A549 (cell line): ENCODE results near the gene NPBWR2. TPM values are rescaled to one million over a fixed set of nuclear protein-coding genes. Genes with fewer than 3 reads are reported as not detected.

Experiments used
- ATAC-seq, 2 experiments: fragments of 200-7000 bp in 1 of 2; fragments of >200 bp in 1 of 2; cut with Nextera tagmentation in 1 of 2; cut with Tn5 transposase in 1 of 2; 3 replicates each; pipeline versions ENCODE4 v1.8.0 to v1.9.1; 2018 to 2020; ENCODE audit warnings: mild to moderate bottlenecking in 1 of 2, moderate library complexity in 1 of 2
- CTCF ChIA-PET: fragments of 300-600 bp; sonication (Branson Sonifier 250); formaldehyde crosslinking; extraction: SDS; loops from one replicate; lab custom pipeline; 2021; ENCODE audit warnings: antibody characterized with exemption, inconsistent platforms; lab: Yijun Ruan, JAX
- POLR2A ChIA-PET: fragments of 350-600 bp; formaldehyde crosslinking; extraction: SDS; loops from one replicate; lab custom pipeline; 2021; ENCODE audit warnings: antibody characterized with exemption, inconsistent platforms; lab: Yijun Ruan, JAX
- DNase-seq, 2 experiments: peaks; one replicate each; pipeline versions ENCODE4 v3.0.0 to v3.0.0-alpha.2; 2011 to 2016; ENCODE audit warnings: low read depth in 1 of 2, low spot score in 1 of 2
- FAIRE-seq: peaks from 2 replicates; lab custom pipeline; 2011; peaks lifted over from hg19 to GRCh38; lab: Jason Lieb, UNC
- H3K27ac ChIP-seq, 2 experiments: fragments of >200 bp; sonication (Bioruptor Twin); formaldehyde crosslinking; 3 replicates each; pipeline ENCODE4 v1.5.1; 2016 to 2017
- H3K4me1 ChIP-seq: fragments of >200 bp; sonication (Bioruptor Twin); formaldehyde crosslinking; 3 replicates; pipeline ENCODE4 v1.6.1; 2016
- H3K4me2 ChIP-seq: fragments of >200 bp; sonication (Bioruptor Twin); formaldehyde crosslinking; 3 replicates; pipeline ENCODE4 v1.6.1; 2016
- H3K4me3 ChIP-seq: fragments of >200 bp; sonication (Bioruptor Twin); formaldehyde crosslinking; 3 replicates; pipeline ENCODE4 v1.5.1; 2016
- H3K9me3 ChIP-seq: fragments of >200 bp; sonication (Bioruptor Twin); formaldehyde crosslinking; 3 replicates; pipeline ENCODE4 v1.6.1; 2016
- BHLHE40 ChIP-seq: IDR thresholded peaks from 2 replicates; pipeline ENCODE4 v1.6.1; 2012; ENCODE audit warnings: low read depth, low read length, inconsistent platforms
- CBX2 ChIP-seq: fragments of 200-600 bp; sonication (generic); IDR thresholded peaks from 2 replicates; pipeline ENCODE4 v1.6.1; 2016; ENCODE audit warnings: low read depth, mild to moderate bottlenecking, borderline replicate concordance
- HDAC2 ChIP-seq: fragments of 200-600 bp; sonication (generic); IDR thresholded peaks from 2 replicates; pipeline ENCODE4 v1.6.1; 2016
- HEYL ChIP-seq: fragments of 250-450 bp; sonication (Bioruptor Pico); IDR thresholded peaks from 2 replicates; pipeline ENCODE4 v1.8.0; 2021; ENCODE audit warnings: mild to moderate bottlenecking, moderate library complexity
- JUNB ChIP-seq: fragments of >200 bp; sonication (Bioruptor Twin); formaldehyde crosslinking; IDR thresholded peaks from 2 replicates; pipeline ENCODE4 v1.6.1; 2016
- KDM5A ChIP-seq: fragments of 200-600 bp; sonication (generic); IDR thresholded peaks from 2 replicates; pipeline ENCODE4 v1.6.1; 2016; ENCODE audit warnings: antibody characterized with exemption, mild to moderate bottlenecking
- MAZ ChIP-seq: fragments of 150-350 bp; IDR thresholded peaks from 2 replicates; pipeline ENCODE4 v1.6.1; 2014; ENCODE audit warnings: antibody characterized with exemption, low read depth, low read length, borderline replicate concordance
- MYC ChIP-seq: IDR thresholded peaks from 2 replicates; pipeline ENCODE4 v1.6.1; 2012; ENCODE audit warnings: mild to moderate bottlenecking, inconsistent platforms, low read length, improper control_type of control experiment, borderline replicate concordance
- POLR2AphosphoS2 ChIP-seq: conservative IDR thresholded peaks from 2 replicates; pipeline ENCODE4 v1.6.1; 2012; ENCODE audit warnings: low read length, improper control_type of control experiment, inconsistent platforms
- RFX5 ChIP-seq: fragments of 450-650 bp; IDR thresholded peaks from 2 replicates; pipeline ENCODE4 v1.7.1; 2014; ENCODE audit warnings: antibody characterized with exemption, mild to moderate bottlenecking, moderate library complexity
- SMC3 ChIP-seq: fragments of >200 bp; sonication (Bioruptor Twin); formaldehyde crosslinking; IDR thresholded peaks from 3 replicates; pipeline ENCODE4 v1.6.1; 2018; ENCODE audit warnings: inconsistent platforms
- TFCP2L1 ChIP-seq: fragments of 250-450 bp; sonication (Bioruptor Pico); IDR thresholded peaks from 2 replicates; pipeline ENCODE4 v1.5.0; 2021; ENCODE audit warnings: mild to moderate bottlenecking
- TP53 ChIP-seq: fragments of 250-450 bp; sonication (Bioruptor Pico); IDR thresholded peaks from 2 replicates; pipeline ENCODE4 v1.5.0; 2021; ENCODE audit warnings: mild to moderate bottlenecking, moderate library complexity
- ZFP36 ChIP-seq: fragments of 450-650 bp; IDR thresholded peaks from 2 replicates; pipeline ENCODE4 v1.6.1; 2014; ENCODE audit warnings: borderline replicate concordance; ENCODE audit not compliant: partially characterized antibody
- WGBS: methylation state at CpG from one replicate; pipeline ENCODE4 v1.1.6; 2017; ENCODE audit errors: missing lambda C conversion rate; 5-methylcytosine and 5-hydroxymethylcytosine counted together
- polyA plus RNA-seq, 4 experiments: library from polyadenylated mRNA; depleted of rRNA in 3 of 4; stranded (reverse); fragments of >200 nt; fragmentation: RNase III in 1 of 4; extraction: RNeasy Plus Mini Kit Qiagen cat#74134 plus additional on column Dnase treatment in 1 of 4; gene quantifications; 2 replicates in 3 of 4; 3 replicates in 1 of 4; pipeline ENCODE4 v1.2.3, GENCODE V29; 2011 to 2017
- TF ChIP-seq, protein P1 (sequence below): IDR thresholded peaks from 2 replicates; pipeline ENCODE4 v1.6.1; 2012; ENCODE audit warnings: low read depth, borderline replicate concordance
- TF ChIP-seq, protein P2 (sequence below): fragments of >200 bp; sonication (Bioruptor Twin); formaldehyde crosslinking; IDR thresholded peaks from 2 replicates; pipeline ENCODE4 v1.6.1; 2016
- TF ChIP-seq, protein P3 (sequence below): fragments of 200-600 bp; sonication (generic); IDR thresholded peaks from 2 replicates; pipeline ENCODE4 v1.6.1; 2016; ENCODE audit warnings: antibody characterized with exemption, mild to moderate bottlenecking, moderate library complexity
- TF ChIP-seq, protein P4 (sequence below): fragments of >200 bp; sonication (Bioruptor Twin); formaldehyde crosslinking; IDR thresholded peaks from 3 replicates; pipeline ENCODE4 v1.5.1; 2016

Gene NPBWR2
- polyA plus RNA-seq, 2 of the 4 experiments (the other 2 are of a cell fraction), result not detected

DNA sequence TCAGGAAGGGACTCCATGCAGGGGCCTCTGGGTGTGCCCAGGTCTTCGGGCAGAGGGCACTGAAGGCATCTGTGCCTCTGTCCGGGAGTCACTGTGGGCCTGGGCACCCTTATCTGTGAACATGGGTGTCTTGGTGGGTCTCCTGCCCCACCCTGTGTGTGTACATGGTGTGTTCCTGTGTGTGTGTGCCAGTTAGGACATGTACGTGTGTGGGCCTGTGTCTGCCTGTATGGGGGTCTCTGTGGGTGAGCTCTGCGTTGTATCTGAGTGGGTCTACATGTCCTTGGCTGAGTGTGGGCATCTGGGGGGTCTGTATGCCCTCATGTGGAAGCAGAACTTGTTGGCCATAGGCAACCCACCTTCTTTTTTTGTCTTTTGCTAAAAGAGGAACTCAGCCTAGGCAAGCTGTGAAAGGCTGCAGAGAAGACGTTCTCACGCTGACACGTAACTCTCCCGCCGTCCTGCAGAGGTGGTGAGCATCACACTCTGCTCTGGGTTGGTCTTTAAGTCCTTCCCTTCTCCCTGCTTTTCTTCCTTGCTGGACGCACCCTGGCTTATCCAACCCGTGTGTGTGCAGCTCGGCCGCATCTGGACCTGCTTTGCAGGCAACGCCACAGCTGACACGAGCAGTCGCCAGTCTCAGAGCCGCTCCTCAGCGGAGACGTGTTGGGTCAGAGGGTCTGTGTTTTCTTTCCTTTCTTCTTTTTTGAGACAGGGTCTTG is 532 bp upstream of the NPBWR2 start:
- 83% methylated on average over 19 of the region's 19 CpGs for WGBS
- DNase-seq, result no peak
- no peak for TF ChIP-seq BHLHE40
- TF ChIP-seq, protein P1, sequence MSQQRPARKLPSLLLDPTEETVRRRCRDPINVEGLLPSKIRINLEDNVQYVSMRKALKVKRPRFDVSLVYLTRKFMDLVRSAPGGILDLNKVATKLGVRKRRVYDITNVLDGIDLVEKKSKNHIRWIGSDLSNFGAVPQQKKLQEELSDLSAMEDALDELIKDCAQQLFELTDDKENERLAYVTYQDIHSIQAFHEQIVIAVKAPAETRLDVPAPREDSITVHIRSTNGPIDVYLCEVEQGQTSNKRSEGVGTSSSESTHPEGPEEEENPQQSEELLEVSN, result no peak
- TF ChIP-seq POLR2AphosphoS2, result no peak
- no peak for TF ChIP-seq JUNB
- TF ChIP-seq HEYL (CRISPR knock-in tag), result no peak
- TF ChIP-seq CBX2, result no peak
- TF ChIP-seq, protein P2, sequence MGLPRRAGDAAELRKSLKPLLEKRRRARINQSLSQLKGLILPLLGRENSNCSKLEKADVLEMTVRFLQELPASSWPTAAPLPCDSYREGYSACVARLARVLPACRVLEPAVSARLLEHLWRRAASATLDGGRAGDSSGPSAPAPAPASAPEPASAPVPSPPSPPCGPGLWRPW, result no peak
- TF ChIP-seq TFCP2L1, result no peak
- TF ChIP-seq HDAC2, result no peak
- TF ChIP-seq, protein P3, sequence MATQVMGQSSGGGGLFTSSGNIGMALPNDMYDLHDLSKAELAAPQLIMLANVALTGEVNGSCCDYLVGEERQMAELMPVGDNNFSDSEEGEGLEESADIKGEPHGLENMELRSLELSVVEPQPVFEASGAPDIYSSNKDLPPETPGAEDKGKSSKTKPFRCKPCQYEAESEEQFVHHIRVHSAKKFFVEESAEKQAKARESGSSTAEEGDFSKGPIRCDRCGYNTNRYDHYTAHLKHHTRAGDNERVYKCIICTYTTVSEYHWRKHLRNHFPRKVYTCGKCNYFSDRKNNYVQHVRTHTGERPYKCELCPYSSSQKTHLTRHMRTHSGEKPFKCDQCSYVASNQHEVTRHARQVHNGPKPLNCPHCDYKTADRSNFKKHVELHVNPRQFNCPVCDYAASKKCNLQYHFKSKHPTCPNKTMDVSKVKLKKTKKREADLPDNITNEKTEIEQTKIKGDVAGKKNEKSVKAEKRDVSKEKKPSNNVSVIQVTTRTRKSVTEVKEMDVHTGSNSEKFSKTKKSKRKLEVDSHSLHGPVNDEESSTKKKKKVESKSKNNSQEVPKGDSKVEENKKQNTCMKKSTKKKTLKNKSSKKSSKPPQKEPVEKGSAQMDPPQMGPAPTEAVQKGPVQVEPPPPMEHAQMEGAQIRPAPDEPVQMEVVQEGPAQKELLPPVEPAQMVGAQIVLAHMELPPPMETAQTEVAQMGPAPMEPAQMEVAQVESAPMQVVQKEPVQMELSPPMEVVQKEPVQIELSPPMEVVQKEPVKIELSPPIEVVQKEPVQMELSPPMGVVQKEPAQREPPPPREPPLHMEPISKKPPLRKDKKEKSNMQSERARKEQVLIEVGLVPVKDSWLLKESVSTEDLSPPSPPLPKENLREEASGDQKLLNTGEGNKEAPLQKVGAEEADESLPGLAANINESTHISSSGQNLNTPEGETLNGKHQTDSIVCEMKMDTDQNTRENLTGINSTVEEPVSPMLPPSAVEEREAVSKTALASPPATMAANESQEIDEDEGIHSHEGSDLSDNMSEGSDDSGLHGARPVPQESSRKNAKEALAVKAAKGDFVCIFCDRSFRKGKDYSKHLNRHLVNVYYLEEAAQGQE, result no peak
- TF ChIP-seq RFX5, result no peak
- TF ChIP-seq, protein P4, sequence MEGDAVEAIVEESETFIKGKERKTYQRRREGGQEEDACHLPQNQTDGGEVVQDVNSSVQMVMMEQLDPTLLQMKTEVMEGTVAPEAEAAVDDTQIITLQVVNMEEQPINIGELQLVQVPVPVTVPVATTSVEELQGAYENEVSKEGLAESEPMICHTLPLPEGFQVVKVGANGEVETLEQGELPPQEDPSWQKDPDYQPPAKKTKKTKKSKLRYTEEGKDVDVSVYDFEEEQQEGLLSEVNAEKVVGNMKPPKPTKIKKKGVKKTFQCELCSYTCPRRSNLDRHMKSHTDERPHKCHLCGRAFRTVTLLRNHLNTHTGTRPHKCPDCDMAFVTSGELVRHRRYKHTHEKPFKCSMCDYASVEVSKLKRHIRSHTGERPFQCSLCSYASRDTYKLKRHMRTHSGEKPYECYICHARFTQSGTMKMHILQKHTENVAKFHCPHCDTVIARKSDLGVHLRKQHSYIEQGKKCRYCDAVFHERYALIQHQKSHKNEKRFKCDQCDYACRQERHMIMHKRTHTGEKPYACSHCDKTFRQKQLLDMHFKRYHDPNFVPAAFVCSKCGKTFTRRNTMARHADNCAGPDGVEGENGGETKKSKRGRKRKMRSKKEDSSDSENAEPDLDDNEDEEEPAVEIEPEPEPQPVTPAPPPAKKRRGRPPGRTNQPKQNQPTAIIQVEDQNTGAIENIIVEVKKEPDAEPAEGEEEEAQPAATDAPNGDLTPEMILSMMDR, result no peak
- TF ChIP-seq MYC, result no peak
- H3K9me3 ChIP-seq, result no peaks in the 10 kb centered on the region
- ChIA-PET POLR2A (no interaction called here), CTCF (interaction anchor here (0.5 to 7.1 kb wide), 4 partner anchors 13 to 51 kb away, joined by 3 to 63 read pairs (median 5); partner anchors contain the start of gene LKAAEAR1)
- FAIRE-seq, result no peak
- H3K27ac ChIP-seq, result no peak overlapping the region
- no peak overlapping the region for H3K4me3 ChIP-seq
- no peaks in the 10 kb centered on the region for H3K4me1 ChIP-seq
- ATAC-seq, result no peak
- H3K4me2 ChIP-seq, result no peak overlapping the region

DNA sequence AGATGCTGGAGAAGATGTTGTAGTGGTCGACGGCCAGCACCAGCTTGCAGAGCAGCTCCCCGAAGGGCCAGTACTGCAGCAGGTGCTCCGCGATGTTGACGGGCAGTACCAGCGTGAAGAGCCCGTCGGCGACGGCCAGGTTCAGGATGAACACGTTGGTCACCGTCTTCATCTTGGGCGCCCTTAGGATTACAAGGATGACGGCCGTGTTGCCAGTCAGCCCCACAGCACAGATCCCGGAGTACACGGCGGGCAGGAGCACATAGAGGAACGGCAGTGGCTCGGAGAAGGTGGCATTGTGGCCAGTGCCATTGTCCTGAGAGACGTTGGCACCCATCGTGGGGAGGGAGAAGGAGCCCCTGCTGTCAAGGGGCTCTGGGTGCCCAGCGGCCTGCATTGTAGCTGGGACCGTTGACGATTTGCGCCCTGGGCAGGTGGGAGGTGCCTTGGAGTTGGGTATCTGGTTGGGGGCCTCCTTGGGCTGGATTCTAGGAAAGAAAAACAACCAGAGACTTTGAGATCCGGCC is 867 bp downstream of the NPBWR2 start:
- 77% methylated on average over 27 of the region's 28 CpGs for WGBS
- no peak for ATAC-seq
- Histone ChIP-seq H3K4me1 (0 out of 3 replicates have a peak, but pooled peaks cover 6% of the 10 kb centered on the region), H3K4me2 (no peak overlapping the region), H3K27ac (no peak overlapping the region), H3K9me3 (no peaks in the 10 kb centered on the region), H3K4me3 (no peak overlapping the region)
- ChIA-PET POLR2A (no interaction called here), CTCF (interaction anchor here (1.2 to 7.1 kb wide), 3 partner anchors 9 to 22 kb away, joined by 4 to 63 read pairs (median 5); partner anchors contain the start of gene LKAAEAR1)
- no peak for DNase-seq
- TF ChIP-seq TP53 (CRISPR knock-in tag) (no peak), KDM5A (no peak), JUNB (no peak), ZFP36 (no peak), MAZ (no peak), SMC3 (no peak)
- FAIRE-seq, result no peak
